ENCODE results near the gene CTDP1.
"Not testable (repeated sequence)": the region's sequence is repeated elsewhere in the genome, so short reads cannot be mapped to it uniquely, and the experiment has no call there.

The CTDP1 gene

DNA sequence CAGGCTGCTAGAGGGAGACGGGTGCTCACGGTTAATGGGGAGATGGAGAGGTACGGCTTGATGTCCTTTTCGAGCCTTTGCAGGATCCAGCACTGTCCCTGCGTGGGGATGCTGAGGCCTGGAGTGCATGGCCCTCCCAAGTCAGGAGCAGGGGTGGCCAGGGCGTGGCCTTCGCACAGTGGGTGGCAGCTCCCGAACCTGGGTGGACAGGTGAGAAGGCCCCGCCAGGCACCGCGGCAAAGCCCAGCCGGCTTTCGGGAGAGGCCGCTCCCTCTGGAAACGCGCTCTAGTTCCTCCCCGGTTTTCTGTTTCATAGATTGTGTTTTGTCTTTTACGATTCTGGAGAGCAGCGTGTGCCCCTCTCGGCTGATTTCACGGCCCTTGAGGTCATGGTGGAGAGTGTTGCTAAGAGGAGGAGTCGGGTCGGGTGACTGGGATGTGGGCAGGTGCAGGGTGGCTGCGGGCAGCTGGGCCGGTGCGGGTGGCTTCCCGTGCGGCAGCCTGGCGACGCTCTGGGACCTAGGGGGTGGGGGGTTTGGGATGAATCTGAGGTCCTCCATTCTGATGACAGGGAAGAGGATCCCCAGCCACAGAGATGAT, 39.4 kb downstream of the CTDP1 start:
- TF ChIP-seq SNAI2 (CRISPR knock-in tag; IDR thresholded peaks at IDR 0.05) (no peak), OSR1 (CRISPR knock-in tag; IDR thresholded peaks at IDR 0.05) (no peak), TOX (CRISPR knock-in tag; IDR thresholded peaks at IDR 0.05; ENCODE audit: borderline replicate concordance) (no peak), ZNF565 (CRISPR knock-in tag; conservative IDR thresholded peaks at IDR 0.05; ENCODE audit: low read depth) (no peak), ZNF70 (CRISPR knock-in tag; IDR thresholded peaks at IDR 0.05) (no peak), ZNF8 (CRISPR knock-in tag; IDR thresholded peaks at IDR 0.05) (no peak), ESRRG (CRISPR knock-in tag; IDR thresholded peaks at IDR 0.05) (no peak), ARNTL (CRISPR knock-in tag; IDR thresholded peaks at IDR 0.05; ENCODE audit: borderline replicate concordance, low read depth) (no peak), RARB (CRISPR knock-in tag; IDR thresholded peaks at IDR 0.05) (no peak), TCF4 (CRISPR knock-in tag; IDR thresholded peaks at IDR 0.05; ENCODE audit: borderline replicate concordance) (no peak), GLIS3 (CRISPR knock-in tag; IDR thresholded peaks at IDR 0.05) (no peak), PATZ1 (CRISPR knock-in tag; IDR thresholded peaks at IDR 0.05; ENCODE audit: borderline replicate concordance) (no peak), TSHZ2 (CRISPR knock-in tag; IDR thresholded peaks at IDR 0.05) (no peak), BACH2 (CRISPR knock-in tag; IDR thresholded peaks at IDR 0.05; ENCODE audit: borderline replicate concordance) (no peak), ISL1 (CRISPR knock-in tag; IDR thresholded peaks at IDR 0.05) (no peak)
- TF ChIP-seq, protein P1, sequence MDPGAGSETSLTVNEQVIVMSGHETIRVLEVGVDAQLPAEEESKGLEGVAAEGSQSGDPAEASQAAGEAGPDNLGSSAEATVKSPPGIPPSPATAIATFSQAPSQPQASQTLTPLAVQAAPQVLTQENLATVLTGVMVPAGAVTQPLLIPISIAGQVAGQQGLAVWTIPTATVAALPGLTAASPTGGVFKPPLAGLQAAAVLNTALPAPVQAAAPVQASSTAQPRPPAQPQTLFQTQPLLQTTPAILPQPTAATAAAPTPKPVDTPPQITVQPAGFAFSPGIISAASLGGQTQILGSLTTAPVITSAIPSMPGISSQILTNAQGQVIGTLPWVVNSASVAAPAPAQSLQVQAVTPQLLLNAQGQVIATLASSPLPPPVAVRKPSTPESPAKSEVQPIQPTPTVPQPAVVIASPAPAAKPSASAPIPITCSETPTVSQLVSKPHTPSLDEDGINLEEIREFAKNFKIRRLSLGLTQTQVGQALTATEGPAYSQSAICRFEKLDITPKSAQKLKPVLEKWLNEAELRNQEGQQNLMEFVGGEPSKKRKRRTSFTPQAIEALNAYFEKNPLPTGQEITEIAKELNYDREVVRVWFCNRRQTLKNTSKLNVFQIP (CRISPR knock-in tag; IDR thresholded peaks at IDR 0.05; ENCODE audit: borderline replicate concordance, low read depth), result no peak
- ATAC-seq, result no peak

- not testable (repeated sequence) for ATAC-seq
Measured at GRCh38 chr18:79719478-79720358, 40.1 kb downstream of the CTDP1 start.

DNA sequence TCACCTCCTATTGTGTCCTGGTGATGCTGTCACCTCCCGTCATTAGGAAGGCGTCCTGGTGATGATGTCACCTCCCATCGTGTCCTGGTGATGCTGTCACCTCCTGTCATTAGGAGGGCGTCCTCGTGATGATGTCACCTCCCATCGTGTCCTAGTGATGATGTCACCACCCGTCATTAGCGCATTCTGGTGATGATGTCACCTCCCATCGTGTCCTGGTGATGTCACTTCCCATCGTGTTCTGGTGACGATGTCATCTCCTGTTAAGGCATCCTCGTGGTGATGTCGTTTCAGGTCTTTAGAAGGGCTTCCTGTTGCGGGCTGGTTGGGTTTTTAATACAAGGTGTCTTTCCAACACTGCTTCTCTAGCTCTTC, 40.7 kb downstream of the CTDP1 start:
- TF ChIP-seq CREB5 (CRISPR knock-in tag; IDR thresholded peaks at IDR 0.05; ENCODE audit: low read depth) (no peak), BACH2 (CRISPR knock-in tag; IDR thresholded peaks at IDR 0.05; ENCODE audit: borderline replicate concordance) (no peak), ESRRG (CRISPR knock-in tag; IDR thresholded peaks at IDR 0.05) (no peak), ARNTL (CRISPR knock-in tag; IDR thresholded peaks at IDR 0.05; ENCODE audit: borderline replicate concordance, low read depth) (no peak), CSDC2 (CRISPR knock-in tag; IDR thresholded peaks at IDR 0.05) (no peak), TSHZ2 (CRISPR knock-in tag; IDR thresholded peaks at IDR 0.05) (no peak), PATZ1 (CRISPR knock-in tag; IDR thresholded peaks at IDR 0.05; ENCODE audit: borderline replicate concordance) (no peak), ZNF8 (CRISPR knock-in tag; IDR thresholded peaks at IDR 0.05) (no peak), ZNF70 (CRISPR knock-in tag; IDR thresholded peaks at IDR 0.05) (no peak), GLIS3 (CRISPR knock-in tag; IDR thresholded peaks at IDR 0.05) (no peak)
- no peak for ATAC-seq
